Measurements from ENCODE around the gene MKKS. TPM values are rescaled to one million over a fixed set of nuclear protein-coding genes. Genes with fewer than 3 reads are reported as not detected.
A peak's percentile ranks its signal among the peaks of the same experiment; 100 is the strongest.

MKKS gene
- total RNA-seq, 2 donors from 2014 or later, result 4.7 to 5.0 TPM

DNA sequence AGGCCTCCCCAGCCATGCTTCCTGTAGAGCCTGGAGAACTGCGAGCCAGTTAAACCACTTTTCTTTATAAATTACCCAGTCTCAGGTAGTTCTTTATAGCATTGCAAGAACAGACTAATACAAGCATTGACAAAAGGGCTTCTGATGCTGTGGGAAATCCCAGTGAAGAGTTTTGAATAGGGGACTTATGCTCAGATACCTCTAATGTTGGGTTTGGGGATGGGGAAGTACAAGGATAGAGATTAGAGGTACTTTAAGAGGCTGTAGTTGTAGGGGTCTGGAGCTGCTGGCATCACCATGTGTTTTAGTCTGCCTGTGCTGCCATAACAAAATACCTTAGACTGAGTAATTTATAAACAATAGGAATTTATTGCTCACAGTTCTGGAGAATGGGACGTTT is 9.9 kb upstream of the MKKS start:
- Mint-ChIP-seq H3K27ac (no peak overlapping the region), H3K4me1 (peaks cover 20% of the 10 kb centered on the region), H3K27me3 (no peaks in the 10 kb centered on the region)

DNA sequence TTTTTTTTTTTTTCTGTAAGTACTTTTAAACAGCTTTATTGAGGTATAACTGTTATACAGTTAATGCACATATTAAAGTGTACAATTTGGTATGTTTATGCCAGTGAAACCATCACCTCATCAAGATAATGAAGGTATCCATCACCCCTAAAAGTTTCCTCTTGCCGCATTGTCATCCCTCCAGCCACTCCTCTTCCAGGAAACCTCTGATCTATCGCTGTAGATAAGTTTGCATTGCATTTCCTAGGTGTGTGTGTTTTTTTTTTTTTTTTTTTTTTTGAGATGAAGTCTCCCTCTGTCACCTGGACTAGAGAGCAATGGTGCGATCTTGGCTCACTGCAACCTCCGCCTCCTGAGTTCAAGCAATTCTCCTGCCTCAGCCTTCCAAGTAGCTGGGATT is 4.2 kb upstream of the MKKS start:
- ATAC-seq (no peak), DNase-seq (no peak)
- H3K9me3 ChIP-seq (ENCODE audit: control insufficient read depth, low read length, poor library complexity, severe bottlenecking), result no peaks in the 10 kb centered on the region
- Mint-ChIP-seq H3K27ac (peak overlapping the region; percentile 49), H3K27me3 (no peaks in the 10 kb centered on the region), H3K36me3 (ENCODE audit: low read depth) (no peaks in the 10 kb centered on the region), H3K4me1 (peaks cover 15% of the 10 kb centered on the region), H3K4me3 (peak overlapping the region; percentile 45)

More for the DNA sequence above, 9.9 kb upstream of the MKKS start:
- no peak for ATAC-seq
- no peak for DNase-seq
- no peaks in the 10 kb centered on the region for H3K9me3 ChIP-seq (ENCODE audit: control insufficient read depth, low read length, poor library complexity, severe bottlenecking)
- Mint-ChIP-seq H3K36me3 (ENCODE audit: low read depth) (peaks cover 2% of the 10 kb centered on the region), H3K4me3 (no peak overlapping the region)

DNA sequence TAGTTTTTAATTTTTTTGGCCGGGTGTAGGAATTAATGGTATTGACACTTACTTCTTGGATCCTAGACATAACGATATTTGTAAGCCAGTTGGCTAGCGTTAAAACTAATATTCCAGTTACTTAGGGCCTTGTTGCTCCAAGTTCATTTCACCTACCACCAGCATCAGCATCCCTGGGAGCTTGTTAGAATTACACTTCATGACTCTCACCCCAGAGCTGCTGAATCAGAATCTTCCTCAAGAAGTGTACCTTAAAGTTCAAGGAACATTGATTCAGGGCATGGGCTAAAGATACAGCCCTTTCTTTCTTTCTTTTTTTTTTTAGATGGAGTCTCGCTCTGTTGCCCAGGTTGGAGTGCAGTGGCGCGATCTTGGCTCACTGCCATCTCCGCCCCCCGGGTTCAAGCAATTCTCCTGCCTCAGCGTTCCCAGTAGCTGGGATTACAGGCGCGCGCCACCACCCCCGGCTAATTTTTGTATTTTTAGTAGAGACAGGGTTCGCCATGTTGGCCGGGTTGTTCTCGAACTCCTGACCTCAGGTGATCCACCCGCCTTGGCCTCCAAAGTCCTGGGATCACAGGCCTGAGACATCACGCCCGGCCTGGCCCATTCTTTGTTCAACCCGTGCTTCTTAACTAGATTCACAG is 2.2 kb upstream of the MKKS start:
- peak overlapping the region; percentile 92 for H3K27ac Mint-ChIP-seq
- no peaks in the 10 kb centered on the region for H3K36me3 Mint-ChIP-seq (ENCODE audit: low read depth)
- ATAC-seq, result no peak
- H3K4me3 Mint-ChIP-seq, result no peak overlapping the region
- H3K4me1 Mint-ChIP-seq, result peaks cover 22% of the 10 kb centered on the region
- H3K9me3 ChIP-seq (ENCODE audit: control insufficient read depth, low read length, poor library complexity, severe bottlenecking), result no peaks in the 10 kb centered on the region
- DNase-seq, result no peak
- H3K27me3 Mint-ChIP-seq, result no peaks in the 10 kb centered on the region

DNA sequence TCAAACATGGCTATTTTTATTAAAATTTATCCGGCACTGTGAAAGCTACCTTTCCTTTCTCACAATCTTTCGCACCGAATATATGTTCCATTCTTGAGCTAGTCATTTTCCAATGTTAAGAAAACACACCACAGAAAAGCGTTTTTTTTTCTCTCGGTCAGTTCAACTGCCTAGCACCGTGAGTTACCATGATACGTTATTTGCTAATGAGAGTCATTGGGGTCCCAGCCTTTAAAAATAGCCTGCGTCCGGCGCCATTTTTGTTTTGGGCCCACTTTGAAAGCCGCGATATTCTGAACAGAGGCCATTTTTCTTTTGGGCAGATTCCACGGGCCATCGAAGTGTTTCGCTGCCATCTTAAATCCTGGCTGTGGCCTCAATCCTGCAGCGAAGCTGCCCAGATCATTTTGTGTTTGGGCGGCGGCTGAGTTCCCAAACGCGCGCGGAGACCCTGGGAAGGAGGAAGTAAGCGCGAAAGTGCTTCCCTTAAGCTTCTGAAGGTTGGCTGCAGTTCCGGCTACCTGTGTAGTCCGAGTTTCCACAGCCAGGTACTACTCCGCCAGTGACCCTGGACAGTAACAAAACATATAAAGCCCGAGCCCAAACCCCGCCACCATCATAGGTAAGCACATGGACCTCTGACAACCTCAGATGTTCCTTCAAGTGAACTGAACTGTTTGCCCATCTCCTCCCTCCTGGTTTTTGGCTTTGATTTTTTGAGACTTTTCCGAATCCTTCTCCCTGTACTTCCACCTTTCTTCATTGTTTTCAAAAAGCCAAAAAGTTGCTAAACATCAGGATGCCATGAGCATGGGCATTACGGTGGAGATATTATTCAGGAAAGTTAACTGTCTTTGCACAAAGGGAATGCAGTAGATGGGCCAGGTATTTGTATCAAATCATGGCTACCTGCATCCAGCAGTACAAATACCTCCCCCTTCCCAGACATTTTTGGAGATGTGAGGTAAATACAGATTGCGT is 1.1 kb upstream of the MKKS start, which contains the start of gene SLX4IP:
Gene SLX4IP (plus strand): TSS at position 474 of the 981 bp plus-strand sequence. CDS start 22,900 bp downstream, outside the sequence.
- H3K27me3 Mint-ChIP-seq, result no peaks in the 10 kb centered on the region
- no peaks in the 10 kb centered on the region for H3K9me3 ChIP-seq (ENCODE audit: control insufficient read depth, low read length, poor library complexity, severe bottlenecking)
- H3K4me1 Mint-ChIP-seq, result peaks cover 26% of the 10 kb centered on the region
- DNase-seq (peak; percentile 60 to 71 (median 71)), ATAC-seq (peak; percentile 69)
- H3K36me3 Mint-ChIP-seq (ENCODE audit: low read depth), result no peaks in the 10 kb centered on the region
- H3K4me3 Mint-ChIP-seq, result peak within 1 kb of the TSS; percentile 91
- peak within 1 kb of the TSS; percentile 92 for H3K27ac Mint-ChIP-seq

DNA sequence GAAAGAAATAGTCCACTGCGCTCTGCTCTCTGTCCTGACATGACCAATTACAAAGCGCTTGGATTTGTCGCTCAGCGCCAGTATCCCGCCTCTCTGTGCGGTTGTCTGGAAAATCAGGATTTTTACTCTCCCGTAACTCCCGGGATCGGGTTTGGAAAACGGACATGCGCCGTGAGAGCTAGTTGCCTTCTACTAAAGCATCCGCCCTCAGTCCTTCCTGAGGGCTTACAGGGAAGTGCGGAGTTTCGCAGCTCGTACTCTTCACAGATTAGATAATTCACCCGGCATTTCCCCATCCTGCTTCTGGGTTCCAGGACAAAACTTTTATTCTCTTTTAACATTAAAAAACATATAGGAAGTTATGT is 427 bp upstream of the MKKS start:
- Mint-ChIP-seq H3K27me3 (no peaks in the 10 kb centered on the region), H3K4me1 (peaks cover 31% of the 10 kb centered on the region), H3K4me3 (peak overlapping the region; percentile 91), H3K36me3 (ENCODE audit: low read depth) (no peaks in the 10 kb centered on the region), H3K27ac (peak overlapping the region; percentile 92)
- peak; percentile 65 for ATAC-seq
- no peaks in the 10 kb centered on the region for H3K9me3 ChIP-seq (ENCODE audit: control insufficient read depth, low read length, poor library complexity, severe bottlenecking)
- DNase-seq, result peak; percentile 45 to 65 (median 51)

DNA sequence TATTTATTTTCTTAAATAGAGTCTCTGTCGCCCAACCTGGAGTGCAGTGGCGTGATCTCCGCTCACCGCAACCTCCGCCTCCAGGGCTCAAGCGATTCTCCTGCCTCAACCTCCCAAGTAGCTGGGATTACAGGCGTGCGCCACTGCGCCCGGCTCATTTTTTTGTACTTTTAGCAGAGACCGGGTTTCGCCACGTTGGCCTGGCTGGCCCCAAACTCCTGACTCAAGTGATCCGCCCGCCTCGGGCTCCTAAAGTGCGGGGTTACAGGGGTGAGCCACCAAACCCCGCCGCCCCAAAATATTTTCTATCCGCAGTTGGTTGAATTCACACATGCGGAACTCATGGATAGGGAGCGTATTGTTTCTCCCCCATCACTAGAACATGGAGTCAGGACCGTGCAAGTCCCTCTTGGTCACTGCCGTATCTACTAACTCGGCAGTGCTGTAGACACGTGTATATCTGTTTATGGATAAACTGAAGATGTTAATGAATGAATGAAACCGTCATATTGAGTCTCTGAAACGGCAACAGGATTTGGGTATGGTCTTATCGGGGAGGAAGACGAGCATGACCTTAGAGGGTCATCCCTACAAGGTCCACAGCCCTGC is 904 bp downstream of the MKKS start:
- Mint-ChIP-seq H3K36me3 (ENCODE audit: low read depth) (no peaks in the 10 kb centered on the region), H3K27ac (peak overlapping the region; percentile 92)

DNA sequence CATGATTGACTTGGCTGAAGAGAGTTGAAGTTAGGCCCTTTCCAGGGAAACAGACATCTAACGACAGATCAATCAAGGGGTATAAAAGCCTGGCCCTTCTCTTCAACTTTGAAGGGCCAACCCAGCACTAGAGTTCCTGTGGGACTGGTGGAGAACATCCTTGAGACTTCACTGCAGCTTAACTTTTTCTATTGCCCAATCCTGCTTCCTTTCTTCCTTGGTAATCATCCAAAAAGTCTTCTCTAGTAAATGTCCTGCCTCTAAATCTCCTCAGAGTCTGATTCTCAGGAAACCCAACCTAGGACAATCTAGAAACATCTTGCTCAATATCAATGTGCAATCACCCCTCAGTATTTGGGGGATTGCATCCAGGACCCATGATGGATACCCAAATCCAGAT is 1.9 kb downstream of the MKKS start:
- Mint-ChIP-seq H3K27ac (peak overlapping the region; percentile 92), H3K27me3 (no peaks in the 10 kb centered on the region), H3K4me1 (peaks cover 37% of the 10 kb centered on the region), H3K36me3 (ENCODE audit: low read depth) (no peaks in the 10 kb centered on the region), H3K4me3 (no peak overlapping the region)
- no peak for DNase-seq
- no peak for ATAC-seq
- H3K9me3 ChIP-seq (ENCODE audit: control insufficient read depth, low read length, poor library complexity, severe bottlenecking), result no peaks in the 10 kb centered on the region

More for the DNA sequence above, 904 bp downstream of the MKKS start:
- H3K9me3 ChIP-seq (ENCODE audit: control insufficient read depth, low read length, poor library complexity, severe bottlenecking), result no peaks in the 10 kb centered on the region
- H3K4me1 Mint-ChIP-seq, result peaks cover 36% of the 10 kb centered on the region
- no peaks in the 10 kb centered on the region for H3K27me3 Mint-ChIP-seq
- ATAC-seq (no peak), DNase-seq (no peak)
- H3K4me3 Mint-ChIP-seq, result peak overlapping the region; percentile 91

DNA sequence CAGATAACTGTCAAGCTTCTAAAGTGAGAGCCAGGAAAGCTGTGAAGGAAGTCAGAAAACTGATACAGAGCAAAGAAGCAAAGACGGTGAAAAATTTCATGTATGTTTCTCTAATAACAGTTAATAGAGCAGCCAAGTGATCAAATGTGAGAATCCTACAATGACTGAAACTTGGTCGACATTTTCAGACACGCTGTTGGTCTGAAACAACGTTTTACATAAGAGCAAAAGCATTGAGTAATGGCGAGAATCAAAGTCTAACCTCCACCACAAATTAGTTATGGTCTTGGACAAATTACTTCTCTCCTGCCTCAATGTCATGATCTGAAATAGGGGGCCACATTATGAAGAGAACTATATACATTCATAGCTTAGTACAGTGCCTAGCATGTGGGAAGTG is 3.3 kb downstream of the MKKS start:
- DNase-seq (no peak), ATAC-seq (no peak)
- H3K4me3 Mint-ChIP-seq, result no peak overlapping the region
- no peaks in the 10 kb centered on the region for H3K36me3 Mint-ChIP-seq (ENCODE audit: low read depth)
- no peaks in the 10 kb centered on the region for H3K9me3 ChIP-seq (ENCODE audit: control insufficient read depth, low read length, poor library complexity, severe bottlenecking)
- no peaks in the 10 kb centered on the region for H3K27me3 Mint-ChIP-seq
- H3K27ac Mint-ChIP-seq, result peak overlapping the region; percentile 43
- H3K4me1 Mint-ChIP-seq, result peaks cover 39% of the 10 kb centered on the region

DNA sequence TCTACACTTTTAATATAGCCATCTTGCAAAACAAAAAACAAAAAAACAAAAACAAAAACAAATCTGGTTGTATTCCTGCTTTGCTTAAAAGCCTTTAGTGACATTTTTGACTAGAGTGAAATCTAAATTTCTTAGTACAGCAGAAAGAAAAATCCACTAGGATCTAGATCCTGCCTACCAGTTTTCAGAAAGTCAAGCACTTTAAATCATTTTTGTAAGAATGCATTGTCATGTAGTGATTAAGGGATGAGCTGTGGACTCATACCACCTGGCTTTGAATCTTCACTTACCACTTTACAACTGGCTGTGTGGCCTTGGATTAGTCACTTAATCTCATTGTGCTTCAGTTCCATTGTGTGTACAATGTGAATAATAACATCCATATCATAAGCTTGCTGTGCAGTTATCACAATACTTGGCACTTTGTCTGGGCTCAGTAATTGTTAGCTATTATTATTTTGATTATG is 4.0 kb downstream of the MKKS start:
- Mint-ChIP-seq H3K4me3 (no peak overlapping the region), H3K27ac (peak overlapping the region; percentile 43), H3K36me3 (ENCODE audit: low read depth) (no peaks in the 10 kb centered on the region), H3K4me1 (peaks cover 35% of the 10 kb centered on the region), H3K27me3 (no peaks in the 10 kb centered on the region)
- DNase-seq (no peak), ATAC-seq (no peak)
- H3K9me3 ChIP-seq (ENCODE audit: control insufficient read depth, low read length, poor library complexity, severe bottlenecking), result no peaks in the 10 kb centered on the region

DNA sequence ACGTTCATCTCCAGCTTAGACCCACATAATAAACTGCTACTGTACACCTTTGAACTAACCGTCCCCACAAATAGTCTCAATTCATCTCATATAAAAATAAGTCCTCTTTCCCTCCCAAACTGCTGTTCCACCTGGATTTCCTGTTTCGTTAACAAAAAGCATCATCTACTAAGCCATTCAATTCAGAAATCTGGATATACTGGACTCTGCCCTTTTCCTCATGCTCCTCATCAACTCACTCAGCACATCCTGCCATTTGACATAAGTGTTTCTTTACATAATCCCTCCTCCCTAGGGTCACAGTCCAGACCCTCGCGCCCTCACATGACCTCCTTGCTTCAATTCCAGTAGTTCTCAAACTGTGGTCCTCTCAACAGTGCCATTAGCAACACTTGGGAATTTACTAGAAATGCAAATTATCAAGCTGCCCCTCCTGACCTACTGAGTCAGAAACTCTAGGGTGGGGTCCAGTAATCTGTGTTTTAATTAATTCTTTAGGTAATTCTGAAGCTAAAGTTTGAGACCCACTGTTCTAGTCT is 4.5 kb downstream of the MKKS start:
- no peaks in the 10 kb centered on the region for H3K9me3 ChIP-seq (ENCODE audit: control insufficient read depth, low read length, poor library complexity, severe bottlenecking)
- H3K4me1 Mint-ChIP-seq, result peaks cover 35% of the 10 kb centered on the region
- DNase-seq, result no peak
- ATAC-seq, result no peak
- no peaks in the 10 kb centered on the region for H3K27me3 Mint-ChIP-seq
- no peak overlapping the region for H3K4me3 Mint-ChIP-seq
- H3K36me3 Mint-ChIP-seq (ENCODE audit: low read depth), result no peaks in the 10 kb centered on the region
- H3K27ac Mint-ChIP-seq, result peak overlapping the region; percentile 57

DNA sequence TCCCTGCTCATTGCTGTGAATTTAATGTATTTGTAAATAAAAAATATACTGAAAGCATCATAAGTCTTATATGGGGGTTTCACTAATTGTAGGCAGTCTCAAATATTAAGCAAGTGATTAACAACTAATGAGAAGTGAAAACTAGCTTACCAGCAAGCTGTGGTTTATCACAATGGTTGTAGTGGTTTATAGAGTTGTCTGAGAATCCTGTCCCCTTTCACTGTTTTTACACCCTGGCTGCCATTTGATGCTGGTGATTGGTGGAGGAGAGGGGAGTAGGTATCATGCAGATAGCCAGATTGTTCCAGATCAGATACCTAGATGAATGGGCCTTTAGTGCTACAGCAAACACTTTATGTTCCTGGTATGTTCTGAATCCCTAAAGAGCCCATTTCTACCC is 6.0 kb downstream of the MKKS start:
- peak overlapping the region; percentile 47 for H3K27ac Mint-ChIP-seq
- no peak for DNase-seq
- peaks cover 31% of the 10 kb centered on the region for H3K4me1 Mint-ChIP-seq
- H3K4me3 Mint-ChIP-seq, result no peak overlapping the region
- H3K27me3 Mint-ChIP-seq, result no peaks in the 10 kb centered on the region
- H3K36me3 Mint-ChIP-seq (ENCODE audit: low read depth), result peaks cover 2% of the 10 kb centered on the region
- no peak for ATAC-seq
- no peaks in the 10 kb centered on the region for H3K9me3 ChIP-seq (ENCODE audit: control insufficient read depth, low read length, poor library complexity, severe bottlenecking)

DNA sequence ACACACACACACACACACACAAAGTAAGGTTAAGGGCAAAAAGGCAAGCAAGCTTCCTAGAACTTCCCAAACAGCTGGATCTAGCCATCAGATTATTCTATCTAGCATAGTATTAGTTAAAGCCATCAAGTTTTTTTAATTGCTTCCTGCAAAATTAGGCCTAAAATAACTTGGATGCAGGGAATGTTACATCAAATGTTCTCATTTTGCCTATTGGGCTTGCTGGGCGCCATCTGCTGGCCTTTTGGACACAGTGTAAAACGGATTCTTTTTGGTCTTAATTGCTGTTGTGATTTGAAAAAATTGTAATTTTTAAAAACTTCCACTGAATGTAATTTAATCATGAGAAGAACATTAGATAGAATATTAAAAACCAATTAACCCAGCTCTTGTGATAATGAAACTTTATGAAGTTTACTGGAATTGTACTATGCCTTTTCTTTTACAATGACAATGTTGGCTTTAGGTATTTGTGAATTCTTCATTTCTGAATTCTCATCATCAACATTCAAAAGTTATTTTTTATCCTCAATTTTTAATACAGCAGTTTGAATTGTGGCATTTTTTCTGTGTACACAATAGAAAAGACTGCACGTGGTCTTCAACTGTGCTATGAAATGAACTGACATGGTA is 6.8 kb downstream of the MKKS start:
- peaks cover 2% of the 10 kb centered on the region for H3K36me3 Mint-ChIP-seq (ENCODE audit: low read depth)
- H3K27me3 Mint-ChIP-seq, result no peaks in the 10 kb centered on the region
- no peaks in the 10 kb centered on the region for H3K9me3 ChIP-seq (ENCODE audit: control insufficient read depth, low read length, poor library complexity, severe bottlenecking)
- ATAC-seq (peak; percentile 56), DNase-seq (peak in 2 of 3 donors; percentile 15 to 25)
- H3K4me1 Mint-ChIP-seq, result peaks cover 31% of the 10 kb centered on the region
- peak overlapping the region; percentile 21 for H3K4me3 Mint-ChIP-seq
- H3K27ac Mint-ChIP-seq, result peak overlapping the region; percentile 54

Data from T-helper 17 cell (primary cell).